CD14-positive monocyte (primary cell): ENCODE data around the gene CUX1. TPM values are rescaled to one million over a fixed set of nuclear protein-coding genes. Genes with fewer than 3 reads are reported as not detected.

Experiments
- DNase-seq, 3 donors: peaks; one replicate each; pipeline ENCODE4 v3.0.0-alpha.2; 2011 to 2022
- H2AFZ ChIP-seq: 2 replicates; pipeline ENCODE4 v1.6.0; 2012; ENCODE audit warnings: mild to moderate bottlenecking, low read depth, low read length, inconsistent platforms; ENCODE audit not compliant: insufficient read depth, poor library complexity, severe bottlenecking
- H3K27ac ChIP-seq, 2 donors: 1 replicate in 1 of 2; 2 replicates in 1 of 2; pipeline ENCODE4 v1.5.1; 2012 to 2013; ENCODE audit warnings: low read length in 2 of 2, control low read depth in 1 of 2, inconsistent platforms in 1 of 2, low read depth in 1 of 2, mild to moderate bottlenecking in 1 of 2
- H3K27me3 ChIP-seq, 2 donors: one replicate each; pipeline versions ENCODE4 v1.6.0 to v1.6.1; 2011 to 2013; ENCODE audit warnings: low read length in 2 of 2; ENCODE audit not compliant: control insufficient read depth in 2 of 2, insufficient read depth in 2 of 2
- H3K36me3 ChIP-seq, 2 donors: replicated peaks in 1 of 2; 1 replicate in 1 of 2; 2 replicates in 1 of 2; pipeline versions ENCODE4 v1.5.1 to v1.6.1; 2012 to 2013; ENCODE audit warnings: low read length in 2 of 2, control low read depth in 1 of 2, inconsistent platforms in 1 of 2, mild to moderate bottlenecking in 1 of 2; ENCODE audit not compliant: insufficient read depth in 2 of 2, control insufficient read depth in 1 of 2
- H3K4me1 ChIP-seq, 2 donors: 1 replicate in 1 of 2; 2 replicates in 1 of 2; pipeline versions ENCODE4 v1.5.1 to v1.6.1; 2012 to 2013; ENCODE audit warnings: low read length in 2 of 2, control low read depth in 1 of 2, inconsistent platforms in 1 of 2, mild to moderate bottlenecking in 1 of 2, moderate library complexity in 1 of 2; ENCODE audit not compliant: insufficient read depth in 2 of 2, control insufficient read depth in 1 of 2
- H3K4me2 ChIP-seq: replicated peaks from 2 replicates; pipeline ENCODE3; 2012; ENCODE audit warnings: low read length, moderate library complexity, mild to moderate bottlenecking; ENCODE audit not compliant: poor library complexity, severe bottlenecking; ENCODE audit errors: extremely low read depth
- H3K4me3 ChIP-seq, 3 experiments: fragments of 200-600 bp in 1 of 3; sonication (generic) in 1 of 3; replicated peaks in 1 of 3; 1 replicate in 2 of 3; 2 replicates in 1 of 3; pipeline ENCODE4 v1.5.1; 2011 to 2013; ENCODE audit warnings: low read length in 3 of 3, mild to moderate bottlenecking in 3 of 3, control low read depth in 2 of 3, low read depth in 2 of 3, inconsistent platforms in 1 of 3, moderate library complexity in 1 of 3
- H3K79me2 ChIP-seq: 2 replicates; pipeline ENCODE4 v1.6.0; 2012; ENCODE audit warnings: mild to moderate bottlenecking, control low read depth, inconsistent platforms, low read length, moderate library complexity; ENCODE audit not compliant: insufficient read depth
- H3K9ac ChIP-seq: 2 replicates; pipeline ENCODE4 v1.6.0; 2017; ENCODE audit warnings: low read length, mild to moderate bottlenecking; ENCODE audit not compliant: insufficient read depth, poor library complexity, severe bottlenecking
- H3K9me3 ChIP-seq, 2 donors: replicated peaks in 1 of 2; 1 replicate in 1 of 2; 2 replicates in 1 of 2; pipeline versions ENCODE4 v1.5.1 to v1.6.1; 2012 to 2013; ENCODE audit warnings: low read length in 2 of 2, control low read depth in 1 of 2; ENCODE audit not compliant: control insufficient read depth in 1 of 2, insufficient read depth in 1 of 2
- H4K20me1 ChIP-seq: 2 replicates; pipeline ENCODE4 v1.6.0; 2012; ENCODE audit warnings: mild to moderate bottlenecking, low read length, control low read depth, moderate library complexity; ENCODE audit not compliant: insufficient read depth
- H3K27ac Mint-ChIP-seq, 7 donors: one replicate each; pipeline ENCODE4 v1.8.0; 2020; ENCODE audit warnings: mild to moderate bottlenecking in 7 of 7, mixed read lengths in 7 of 7, moderate library complexity in 6 of 7, inconsistent platforms in 2 of 7
- H3K27me3 Mint-ChIP-seq, 3 donors: one replicate each; pipeline ENCODE4 v1.8.0; 2021 to 2022; ENCODE audit warnings: low read depth in 3 of 3, mild to moderate bottlenecking in 3 of 3, mixed read lengths in 3 of 3, moderate library complexity in 3 of 3, inconsistent platforms in 1 of 3
- H3K36me3 Mint-ChIP-seq, 2 donors: one replicate each; pipeline ENCODE4 v1.8.0; 2020; ENCODE audit warnings: mixed read lengths in 2 of 2, inconsistent platforms in 1 of 2, mild to moderate bottlenecking in 1 of 2
- H3K4me1 Mint-ChIP-seq: one replicate; pipeline ENCODE4 v1.8.0; 2020; ENCODE audit warnings: mild to moderate bottlenecking, mixed read lengths
- H3K4me3 Mint-ChIP-seq, 2 donors: one replicate each; pipeline ENCODE4 v1.8.0; 2020; ENCODE audit warnings: mild to moderate bottlenecking in 2 of 2, mixed read lengths in 2 of 2, moderate library complexity in 1 of 2
- H3K9me3 Mint-ChIP-seq, 7 donors: one replicate each; pipeline ENCODE4 v1.8.0; 2020 to 2022; ENCODE audit warnings: mixed read lengths in 7 of 7, mild to moderate bottlenecking in 6 of 7, moderate library complexity in 6 of 7, inconsistent platforms in 2 of 7
- CTCF ChIP-seq: fragments of 200-600 bp; IDR thresholded peaks from one replicate; pipeline ENCODE4 v1.8.0; 2022; ENCODE audit warnings: antibody characterized with exemption, mild to moderate bottlenecking
- WGBS: methylation state at CpG from one replicate; pipeline ENCODE4 v1.1.5; 2013; ENCODE audit warnings: missing lambda C conversion rate; ENCODE audit not compliant: insufficient coverage; 5-methylcytosine and 5-hydroxymethylcytosine counted together
- intact Hi-C, 2 donors: fragments of 100-400 bp; cut with micrococcal nuclease; formaldehyde crosslinking; loops; one replicate each; pipeline versions ENCODE4 v1.15.0 to v1.15.1; 2023
- polyA plus RNA-seq, 3 donors: library from polyadenylated mRNA; depleted of rRNA in 1 of 3; unstranded in 2 of 3; stranded (reverse) in 1 of 3; fragments of 300-500 nt in 2 of 3; fragments of >200 nt in 1 of 3; fragmentation: Illumina TruSeq in 2 of 3; gene quantifications; 1 replicate in 2 of 3; 2 replicates in 1 of 3; pipeline ENCODE4 v1.2.3, GENCODE V29; 2012 to 2021

The CUX1 gene
- polyA plus RNA-seq, 3 donors = 17.6 to 38.0 (median 28.0) TPM

GRCh38 chr7:102258073-102258748, 440.8 kb downstream of the CUX1 start:
- Histone ChIP-seq H2AFZ (no peak overlapping the region), H4K20me1 (peaks cover 15% of the 10 kb centered on the region), H3K36me3 (peaks cover 10 to 13% of the 10 kb centered on the region in 2 donors), H3K79me2 (no peaks in the 10 kb centered on the region), H3K27ac (no peak overlapping the region), H3K4me3 (no peak overlapping the region), H3K27me3 (no peaks in the 10 kb centered on the region), H3K9me3 (no peaks in the 10 kb centered on the region), H3K4me2 (no peak overlapping the region), H3K9ac (no peak overlapping the region), H3K4me1 (no peaks in the 10 kb centered on the region)
- 96% methylated on average over 20 of the region's 25 CpGs for WGBS
- Mint-ChIP-seq H3K36me3 (peaks cover 8 to 17% of the 10 kb centered on the region in 2 donors), H3K9me3 (peaks cover 0 to 3% (median 0%) of the 10 kb centered on the region in 7 donors), H3K4me3 (no peak overlapping the region), H3K27ac (peak overlapping the region in 1 of 7 donors; percentile 50), H3K27me3 (peaks cover 0 to 3% (median 0%) of the 10 kb centered on the region in 3 donors), H3K4me1 (no peaks in the 10 kb centered on the region)
- no peak for TF ChIP-seq CTCF
- intact Hi-C loops = no loop called here
- DNase-seq = no peak

- WGBS = 77% methylated on average over 7 of the region's 12 CpGs
- H2AFZ ChIP-seq = no peak overlapping the region
- H3K27me3 Mint-ChIP-seq = peaks cover 0 to 4% (median 0%) of the 10 kb centered on the region in 3 donors
- H3K4me1 ChIP-seq = no peaks in the 10 kb centered on the region
- peak overlapping the region in 1 of 7 donors; percentile 50 for H3K27ac Mint-ChIP-seq
- TF ChIP-seq CTCF = no peak
- H3K9me3 Mint-ChIP-seq = peaks cover 0 to 3% (median 0%) of the 10 kb centered on the region in 7 donors
- H3K9ac ChIP-seq = no peak overlapping the region
- no peak overlapping the region for H3K4me3 ChIP-seq
- intact Hi-C loops = no loop called here
- H3K4me1 Mint-ChIP-seq = no peaks in the 10 kb centered on the region
- H3K79me2 ChIP-seq = no peaks in the 10 kb centered on the region
- no peak for DNase-seq
- no peaks in the 10 kb centered on the region for H3K27me3 ChIP-seq
- peaks cover 11% of the 10 kb centered on the region for H4K20me1 ChIP-seq
- H3K9me3 ChIP-seq = no peaks in the 10 kb centered on the region
- H3K4me3 Mint-ChIP-seq = no peak overlapping the region
- peaks cover 5 to 8% of the 10 kb centered on the region in 2 donors for H3K36me3 ChIP-seq
- H3K27ac ChIP-seq = no peak overlapping the region
- H3K36me3 Mint-ChIP-seq = peaks cover 4 to 12% of the 10 kb centered on the region in 2 donors
- no peak overlapping the region for H3K4me2 ChIP-seq
Observed at GRCh38 chr7:102258749-102259107, 441.3 kb downstream of the CUX1 start.
